Sigmoid colon (tissue), 7 donors: ENCODE results near the gene P2RX5. TPM values are rescaled to one million over a fixed set of nuclear protein-coding genes. Genes with fewer than 3 reads are reported as not detected.
A peak's percentile ranks its signal among the peaks of the same experiment; 100 is the strongest.

ENCODE experiments used
- DNase-seq: peaks from one replicate; pipeline ENCODE4 v3.0.0-alpha.2; 2019
- H3K27ac ChIP-seq, 4 donors: fragments of 200-600 bp; sonication (generic); one replicate each; pipeline ENCODE4 v1.5.1; 2016 to 2019; ENCODE audit warnings: mild to moderate bottlenecking in 1 of 4
- H3K27me3 ChIP-seq, 3 donors: fragments of 200-600 bp; sonication (generic); one replicate each; pipeline ENCODE4 v1.5.1; 2019; ENCODE audit warnings: mild to moderate bottlenecking in 1 of 3
- H3K36me3 ChIP-seq, 4 donors: fragments of 200-600 bp; sonication (generic); one replicate each; pipeline ENCODE4 v1.5.1; 2016 to 2019
- H3K4me1 ChIP-seq, 4 donors: fragments of 200-600 bp; sonication (generic); one replicate each; pipeline ENCODE4 v1.5.1; 2017 to 2019
- H3K4me3 ChIP-seq, 4 donors: fragments of 200-600 bp; sonication (generic); one replicate each; pipeline ENCODE4 v1.5.1; 2017 to 2019; ENCODE audit warnings: mild to moderate bottlenecking in 2 of 4, moderate library complexity in 1 of 4
- H3K9me3 ChIP-seq, 4 donors: fragments of 200-600 bp in 3 of 4; sonication (generic) in 3 of 4; one replicate each; pipeline versions ENCODE4 v1.5.1 to v1.6.1; 2013 to 2019
- CTCF ChIP-seq, 4 experiments: fragments of 450-650 bp in 3 of 4; fragments of 200-600 bp in 1 of 4; IDR thresholded peaks; one replicate each; pipeline ENCODE4 v1.5.1; 2016 to 2019; ENCODE audit warnings: antibody characterized with exemption in 4 of 4, mild to moderate bottlenecking in 3 of 4, moderate library complexity in 2 of 4
- EP300 ChIP-seq, 4 donors: sonication (generic); formaldehyde crosslinking; IDR thresholded peaks; one replicate each; pipeline ENCODE4 v1.6.1; 2017; ENCODE audit warnings: antibody characterized with exemption in 4 of 4
- POLR2A ChIP-seq, 2 donors: fragments of 450-650 bp; IDR thresholded peaks; one replicate each; pipeline ENCODE4 v1.6.1; 2016; ENCODE audit warnings: antibody characterized with exemption in 2 of 2, mild to moderate bottlenecking in 2 of 2, moderate library complexity in 2 of 2
- POLR2AphosphoS5 ChIP-seq, 4 donors: sonication (generic); formaldehyde crosslinking; IDR thresholded peaks; one replicate each; pipeline ENCODE4 v1.6.1; 2017; ENCODE audit warnings: antibody characterized with exemption in 4 of 4
- WGBS, 2 donors: extraction: QIAGEN DNeasy Blood & Tissue Kit; methylation state at CpG; one replicate each; pipeline ENCODE4 v1.1.7; 2013; 5-methylcytosine and 5-hydroxymethylcytosine counted together
- intact Hi-C: fragments of 100-400 bp; cut with DNase I; formaldehyde crosslinking; loops from one replicate; pipeline ENCODE4 v1.15.1; 2023
- polyA plus RNA-seq, 3 donors: library from polyadenylated mRNA; stranded (reverse); fragments of 200-250 nt; gene quantifications; one replicate each; pipeline ENCODE4 v1.2.3, GENCODE V29; 2013
- total RNA-seq, 4 donors: library from RNA; depleted of rRNA; stranded (reverse); fragments of >200 nt; gene quantifications; one replicate each; pipeline ENCODE4 v1.1.0, GENCODE V29; 2016
- donor health status: healthy with polysubstance abuse.
- donor health status: Bipolar disorder and iron deficiency.
- donor health status: healthy.

The P2RX5 gene
- total and polyA plus RNA-seq, 7 donors, result 0.27 to 55.3 (median 0.49) TPM; not detected in 2

GRCh38 chr17:3647769-3648555, 48.0 kb downstream of the P2RX5 start:
- TF ChIP-seq POLR2A (IDR thresholded peaks at IDR 0.05) (no peak), CTCF (IDR thresholded peaks at IDR 0.05) (peak in 1 of 4 experiments; percentile 25), EP300 (IDR thresholded peaks at IDR 0.05) (no peak), POLR2AphosphoS5 (IDR thresholded peaks at IDR 0.05) (no peak)
- H3K4me3 ChIP-seq, result no peak overlapping the region
- no peak overlapping the region for H3K27ac ChIP-seq
- DNase-seq, result no peak
- H3K4me1 ChIP-seq, result no peaks in the 10 kb centered on the region
- no peaks in the 10 kb centered on the region for H3K27me3 ChIP-seq
- 62 to 71% methylated on average over 20 of the region's 20 CpGs for WGBS, 2 donors
- H3K36me3 ChIP-seq, result peaks cover 0 to 40% (median 3%) of the 10 kb centered on the region in 4 donors
- no peaks in the 10 kb centered on the region for H3K9me3 ChIP-seq
- intact Hi-C loops, result no loop called here

DNA sequence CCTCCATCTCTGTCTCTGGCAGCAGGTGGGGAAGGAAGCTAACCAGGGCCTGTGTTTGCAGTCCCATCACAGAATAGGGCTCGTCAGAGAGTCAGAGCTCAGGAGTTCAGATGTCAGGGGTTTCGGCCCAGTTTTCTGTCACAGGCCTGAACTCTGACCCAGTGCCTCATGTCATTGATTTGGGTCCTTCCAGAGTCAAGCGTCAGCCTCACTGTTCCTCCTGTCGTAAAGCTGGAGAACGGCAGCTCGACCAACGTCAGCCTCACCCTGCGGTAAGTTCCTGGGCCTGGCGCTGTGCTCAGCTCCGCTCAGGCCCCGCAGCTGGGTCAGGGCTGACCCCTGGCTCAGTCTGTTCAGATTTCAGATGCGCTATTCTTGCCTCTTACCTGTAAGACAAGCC, 48.7 kb downstream of the P2RX5 start:
- no peaks in the 10 kb centered on the region for H3K4me1 ChIP-seq
- no peaks in the 10 kb centered on the region for H3K27me3 ChIP-seq
- peaks cover 0 to 44% (median 3%) of the 10 kb centered on the region in 4 donors for H3K36me3 ChIP-seq
- intact Hi-C loops, result no loop called here
- no peak for DNase-seq
- TF ChIP-seq POLR2A (IDR thresholded peaks at IDR 0.05) (no peak), CTCF (IDR thresholded peaks at IDR 0.05) (no peak), EP300 (IDR thresholded peaks at IDR 0.05) (no peak), POLR2AphosphoS5 (IDR thresholded peaks at IDR 0.05) (no peak)
- H3K4me3 ChIP-seq, result no peak overlapping the region
- 76 to 85% methylated on average over 12 of the region's 12 CpGs for WGBS, 2 donors
- H3K9me3 ChIP-seq, result no peaks in the 10 kb centered on the region
- no peak overlapping the region for H3K27ac ChIP-seq

- intact Hi-C loops, result no loop called here
- DNase-seq, result no peak
- Histone ChIP-seq H3K4me3 (no peak overlapping the region), H3K36me3 (peaks cover 0 to 49% (median 3%) of the 10 kb centered on the region in 4 donors), H3K27ac (no peak overlapping the region), H3K9me3 (no peaks in the 10 kb centered on the region), H3K27me3 (no peaks in the 10 kb centered on the region), H3K4me1 (no peaks in the 10 kb centered on the region)
- WGBS, 2 donors, result 56 to 79% methylated on average over 5 of the region's 5 CpGs
- TF ChIP-seq EP300 (IDR thresholded peaks at IDR 0.05), result no peak
- TF ChIP-seq POLR2AphosphoS5 (IDR thresholded peaks at IDR 0.05), result no peak
- no peak for TF ChIP-seq POLR2A (IDR thresholded peaks at IDR 0.05)
Measured at GRCh38 chr17:3645310-3645709, 50.6 kb downstream of the P2RX5 start.

GRCh38 chr17:3643889-3644349, 52.0 kb downstream of the P2RX5 start:
- no peak for DNase-seq
- Histone ChIP-seq H3K9me3 (no peaks in the 10 kb centered on the region), H3K4me1 (no peaks in the 10 kb centered on the region), H3K4me3 (no peak overlapping the region), H3K27ac (no peak overlapping the region), H3K27me3 (no peaks in the 10 kb centered on the region), H3K36me3 (peaks cover 0 to 42% (median 3%) of the 10 kb centered on the region in 4 donors)
- intact Hi-C loops, result no loop called here
- TF ChIP-seq POLR2AphosphoS5 (IDR thresholded peaks at IDR 0.05) (no peak), EP300 (IDR thresholded peaks at IDR 0.05) (no peak), POLR2A (IDR thresholded peaks at IDR 0.05) (no peak), CTCF (IDR thresholded peaks at IDR 0.05) (no peak)
- 82 to 91% methylated on average over 4 of the region's 4 CpGs for whole genome bisulfite sequencing, 2 donors

- peaks cover 0 to 12% (median 11%) of the 10 kb centered on the region in 4 donors for H3K4me1 ChIP-seq
- intact Hi-C loops, result no loop called here
- whole genome bisulfite sequencing, 2 donors, result 81 to 83% methylated on average over 19 of the region's 19 CpGs
- DNase-seq, result no peak
- no peak overlapping the region for H3K27ac ChIP-seq
- no peak overlapping the region for H3K4me3 ChIP-seq
- no peaks in the 10 kb centered on the region for H3K27me3 ChIP-seq
- H3K36me3 ChIP-seq, result peaks cover 0 to 32% (median 0%) of the 10 kb centered on the region in 4 donors
- TF ChIP-seq EP300 (IDR thresholded peaks at IDR 0.05), result no peak
- TF ChIP-seq CTCF (IDR thresholded peaks at IDR 0.05), result no peak
- no peak for TF ChIP-seq POLR2A (IDR thresholded peaks at IDR 0.05)
- TF ChIP-seq POLR2AphosphoS5 (IDR thresholded peaks at IDR 0.05), result no peak
- H3K9me3 ChIP-seq, result no peaks in the 10 kb centered on the region
Measured at GRCh38 chr17:3641717-3642486, 54.1 kb downstream of the P2RX5 start.
